MCF 10A (cell line): ENCODE measurements around the gene CPNE4. TPM values are rescaled to one million over a fixed set of nuclear protein-coding genes. Genes with fewer than 3 reads are reported as not detected.

Experiments used
- BruUV-seq: library from RNA; stranded (reverse); fragments of 400-500 nt; replicated peaks from 2 replicates; lab custom pipeline; 2021; lab: Mats Ljungman, UMichigan
- CTCF ChIA-PET: fragments of 300-600 bp; sonication (Branson Sonifier 250); formaldehyde crosslinking; extraction: SDS; loops from one replicate; lab custom pipeline; 2021; ENCODE audit warnings: antibody characterized with exemption, inconsistent platforms; lab: Yijun Ruan, JAX
- POLR2A ChIA-PET: fragments of 300-600, 350-650 bp; sonication (Branson Sonifier 250); formaldehyde crosslinking; extraction: SDS; loops from one replicate; lab custom pipeline; 2020; ENCODE audit warnings: antibody characterized with exemption, inconsistent platforms; lab: Yijun Ruan, JAX
- DNase-seq: peaks from one replicate; pipeline ENCODE4 v3.0.0-alpha.2; 2018; ENCODE audit not compliant: unreplicated experiment
- H3K27ac Mint-ChIP-seq: one replicate; pipeline ENCODE4 v1.8.0; 2022; ENCODE audit warnings: mild to moderate bottlenecking, low read depth, mixed read lengths; ENCODE audit not compliant: unreplicated experiment
- H3K27me3 Mint-ChIP-seq: one replicate; pipeline ENCODE4 v1.8.0; 2022; ENCODE audit warnings: mixed read lengths; ENCODE audit not compliant: insufficient read depth, unreplicated experiment
- H3K36me3 Mint-ChIP-seq: one replicate; pipeline ENCODE4 v1.8.0; 2022; ENCODE audit warnings: mild to moderate bottlenecking, moderate library complexity, mixed read lengths; ENCODE audit not compliant: insufficient read depth, unreplicated experiment
- H3K4me1 Mint-ChIP-seq: one replicate; pipeline ENCODE4 v1.8.0; 2022; ENCODE audit warnings: mixed read lengths; ENCODE audit not compliant: insufficient read depth, unreplicated experiment
- H3K4me3 Mint-ChIP-seq: one replicate; pipeline ENCODE4 v1.8.0; 2022; ENCODE audit warnings: mild to moderate bottlenecking, moderate library complexity, mixed read lengths; ENCODE audit not compliant: unreplicated experiment
- H3K9me3 Mint-ChIP-seq: one replicate; pipeline ENCODE4 v1.8.0; 2022; ENCODE audit warnings: mixed read lengths; ENCODE audit not compliant: unreplicated experiment
- CTCF ChIP-seq: fragments of 200-600 bp; IDR thresholded peaks from one replicate; pipeline ENCODE4 v1.8.0; 2022; ENCODE audit warnings: antibody characterized with exemption, mild to moderate bottlenecking; ENCODE audit not compliant: unreplicated experiment
- intact Hi-C: fragments of 100-400 bp; cut with micrococcal nuclease; formaldehyde crosslinking; loops from 2 replicates; pipeline ENCODE4 v1.14.1; 2022
- total RNA-seq: library from RNA; stranded (reverse); gene quantifications from 2 replicates; pipeline ENCODE4 v1.2.3, GENCODE V29; 2022

CPNE4 gene
- total RNA-seq, 1 experiment from 2014 or later, result not detected

GRCh38 chr3:131540143-131540542 is 494.7 kb downstream of the CPNE4 start:
- DNase-seq, result no peak
- POLR2A ChIA-PET, result no interaction called here
- no TSS peak for BruUV-seq
- H3K9me3 Mint-ChIP-seq, result no peaks in the 10 kb centered on the region
- H3K27ac Mint-ChIP-seq, result no peak overlapping the region
- peaks cover 20% of the 10 kb centered on the region for H3K4me1 Mint-ChIP-seq
- H3K36me3 Mint-ChIP-seq, result no peaks in the 10 kb centered on the region
- no peak overlapping the region for H3K4me3 Mint-ChIP-seq
- CTCF ChIA-PET, result interaction anchor here (1.1 kb wide), 1 partner anchor 13 kb away, joined by 3 read pairs; no protein-coding TSS in a partner anchor
- intact Hi-C loops, result no loop called here
- TF ChIP-seq CTCF, result no peak
- H3K27me3 Mint-ChIP-seq, result peaks cover 15% of the 10 kb centered on the region

- Mint-ChIP-seq H3K27ac (no peak overlapping the region), H3K4me3 (no peak overlapping the region), H3K36me3 (no peaks in the 10 kb centered on the region), H3K4me1 (peaks cover 17% of the 10 kb centered on the region), H3K9me3 (no peaks in the 10 kb centered on the region), H3K27me3 (peaks cover 15% of the 10 kb centered on the region)
- intact Hi-C loops, result loop anchor here (10.0 kb wide), 1 partner anchor 484 kb away; no protein-coding TSS in a partner anchor
- no TSS peak for BruUV-seq
- no peak for DNase-seq
- CTCF ChIA-PET, result no interaction called here
- TF ChIP-seq CTCF, result no peak
- POLR2A ChIA-PET, result interaction anchor here (1.1 kb wide), 1 partner anchor 12 kb away, joined by 3 read pairs; no protein-coding TSS in a partner anchor
Measured at GRCh38 chr3:131538968-131539367, 495.8 kb downstream of the CPNE4 start.

- POLR2A ChIA-PET, result interaction anchor here (0.6 to 0.7 kb wide), 2 partner anchors 57 to 103 kb away, joined by 3 read pairs; no protein-coding TSS in a partner anchor
- Mint-ChIP-seq H3K27ac (no peak overlapping the region), H3K4me3 (no peak overlapping the region), H3K4me1 (peaks cover 13% of the 10 kb centered on the region), H3K36me3 (no peaks in the 10 kb centered on the region), H3K9me3 (no peaks in the 10 kb centered on the region), H3K27me3 (peaks cover 17% of the 10 kb centered on the region)
- TF ChIP-seq CTCF, result no peak
- no peak for DNase-seq
- intact Hi-C loops, result loop anchor here (10.0 kb wide), 1 partner anchor 483 kb away; no protein-coding TSS in a partner anchor
- no TSS peak for BruUV-seq
- CTCF ChIA-PET, result interaction anchor here (2.6 kb wide), 1 partner anchor 12 kb away, joined by 6 read pairs; no protein-coding TSS in a partner anchor
Measured at GRCh38 chr3:131537531-131537930, 497.3 kb downstream of the CPNE4 start.

GRCh38 chr3:131535596-131535995 is 499.2 kb downstream of the CPNE4 start:
- peaks cover 24% of the 10 kb centered on the region for H3K27me3 Mint-ChIP-seq
- no peaks in the 10 kb centered on the region for H3K36me3 Mint-ChIP-seq
- intact Hi-C loops, result loop anchor here (10.0 kb wide), 1 partner anchor 481 kb away; no protein-coding TSS in a partner anchor
- ChIA-PET CTCF (interaction anchor here (1.4 to 2.6 kb wide), 2 partner anchors 14 to 56 kb away, joined by 3 to 6 read pairs; no protein-coding TSS in a partner anchor), POLR2A (interaction anchor here (0.6 to 1.7 kb wide), 2 partner anchors 34 to 472 kb away, joined by 3 to 7 read pairs; no protein-coding TSS in a partner anchor)
- no peak overlapping the region for H3K27ac Mint-ChIP-seq
- peak; percentile 69 for DNase-seq
- H3K4me3 Mint-ChIP-seq, result no peak overlapping the region
- no TSS peak for BruUV-seq
- TF ChIP-seq CTCF, result no peak
- H3K9me3 Mint-ChIP-seq, result no peaks in the 10 kb centered on the region
- peaks cover 13% of the 10 kb centered on the region for H3K4me1 Mint-ChIP-seq
